ENCODE data around the gene NSMCE3.

The NSMCE3 gene

DNA sequence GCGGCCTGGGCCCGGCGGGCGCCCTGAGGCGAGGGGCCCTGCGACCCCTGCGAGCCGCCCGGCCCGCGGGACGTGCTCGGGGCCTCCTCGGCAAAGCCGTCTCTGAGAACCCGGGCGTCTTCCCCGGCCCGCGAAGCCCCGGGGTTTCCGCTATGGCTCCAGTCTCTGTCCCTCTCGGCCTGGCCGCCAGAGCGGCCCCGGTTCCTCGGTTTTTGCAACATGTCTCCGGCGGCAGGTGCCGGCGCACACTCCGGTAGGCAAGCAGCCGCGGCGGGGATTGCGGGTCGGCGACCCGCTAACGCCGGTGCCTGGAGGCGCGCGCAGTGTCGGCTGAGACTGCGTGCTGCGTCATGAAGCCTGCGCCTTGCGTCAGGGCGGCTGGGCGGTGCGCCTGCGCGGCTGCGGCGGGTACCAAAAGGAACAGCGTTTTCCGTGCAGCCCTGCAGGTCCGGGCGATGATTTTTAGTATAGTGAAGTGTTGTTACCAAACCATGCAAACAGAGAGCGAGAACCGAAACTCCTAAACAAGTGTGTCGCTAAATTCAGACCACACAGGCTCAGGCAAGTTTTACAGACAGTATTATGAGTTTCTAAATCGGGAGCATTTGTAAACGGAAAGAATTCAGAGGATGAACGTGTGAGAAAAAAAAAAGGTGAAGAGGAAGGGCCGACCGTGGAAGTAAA lies at the start of gene NSMCE3:
Gene NSMCE3, minus strand, starts transcription at position 338 of the 684 bp plus-strand sequence. Its CDS starts 117 bp downstream, at position 221.
- H3K27ac ChIP-seq, result peak within 1 kb of the TSS; percentile 77
- DNase-seq (ENCODE audit: low read depth, low spot score), result peak; percentile 60

DNA sequence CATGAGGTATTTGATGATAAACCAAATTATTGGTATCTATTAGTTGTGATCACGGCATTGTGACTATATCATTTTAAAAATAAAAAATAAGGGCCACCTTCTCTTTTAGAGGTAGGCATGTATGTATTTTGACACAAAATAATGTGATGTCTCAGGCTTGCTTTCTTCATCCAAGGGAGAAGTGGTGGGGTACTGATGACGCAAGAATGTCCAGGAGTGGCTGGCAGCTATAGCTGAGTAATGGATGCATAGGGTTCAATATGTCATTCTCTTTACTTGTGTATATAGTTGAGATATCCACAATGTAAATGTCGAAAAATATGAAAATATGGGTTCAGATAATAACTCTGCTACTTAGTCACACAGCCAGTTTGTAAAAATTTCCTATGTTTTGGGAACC lies 46.8 kb upstream of the NSMCE3 start:
- DNase-seq (ENCODE audit: low read depth, low spot score), result no peak
- H3K27ac ChIP-seq, result no peak overlapping the region

DNA sequence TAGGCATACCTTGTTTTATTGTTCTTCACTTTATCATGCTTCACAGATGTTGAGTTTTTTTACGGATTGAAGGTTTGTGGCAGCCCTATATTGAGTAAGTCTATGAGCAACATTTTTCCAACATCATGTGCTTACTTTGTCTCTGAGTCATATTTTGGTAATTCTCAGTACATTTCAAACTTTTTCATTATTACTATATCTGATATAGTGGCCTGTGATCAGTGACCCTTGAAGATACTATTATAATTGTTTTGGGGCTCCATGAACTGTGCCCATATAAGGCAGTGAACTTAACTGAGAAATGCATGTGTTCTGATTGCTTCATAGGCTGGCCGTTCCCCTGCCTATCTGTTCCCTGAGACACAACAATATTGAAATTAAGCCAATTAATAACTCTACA lies 42.8 kb upstream of the NSMCE3 start:
- H3K27ac ChIP-seq, result no peak overlapping the region

DNA sequence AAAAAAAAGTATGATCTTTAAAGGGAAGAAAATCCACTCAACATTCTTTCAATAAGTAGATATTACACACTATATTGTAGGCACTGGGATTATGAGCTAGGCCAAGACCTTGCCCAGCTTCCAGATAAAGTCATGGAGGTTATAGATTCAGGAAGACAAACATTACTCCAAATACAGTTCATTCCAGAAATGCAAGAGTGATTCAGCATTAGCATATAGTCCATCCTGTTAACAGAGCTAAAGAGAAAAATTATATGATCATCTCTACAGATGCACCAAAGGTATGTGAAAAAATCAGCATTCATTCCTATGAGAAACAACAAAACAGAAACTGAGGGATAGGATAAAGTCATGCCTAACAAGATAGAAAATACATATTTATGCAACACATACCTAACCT lies 42.1 kb upstream of the NSMCE3 start:
- H3K27ac ChIP-seq, result no peak overlapping the region
- no peak for DNase-seq (ENCODE audit: low read depth, low spot score)

More for the DNA sequence above, 42.8 kb upstream of the NSMCE3 start:
- no peak for DNase-seq (ENCODE audit: low read depth, low spot score)

DNA sequence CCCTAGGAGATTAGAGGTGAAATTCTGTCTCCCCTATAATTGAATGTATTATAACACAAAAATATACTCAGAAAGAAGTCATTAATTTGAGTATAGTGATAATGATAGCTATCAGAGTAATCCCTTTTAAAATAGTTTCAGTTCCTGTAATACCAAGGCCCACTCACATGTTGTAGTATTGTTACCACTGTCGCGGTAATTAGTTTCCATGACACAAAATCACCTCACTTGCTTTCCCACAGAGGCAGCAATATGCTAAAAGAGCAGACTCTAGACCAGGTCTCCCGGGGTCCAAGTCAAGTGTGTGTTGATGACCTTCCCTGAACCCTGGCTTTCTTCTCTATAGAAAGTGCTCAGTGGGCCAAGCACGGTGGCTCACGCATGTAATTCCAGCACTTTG lies 39.5 kb upstream of the NSMCE3 start:
- H3K27ac ChIP-seq, result no peak overlapping the region
- DNase-seq (ENCODE audit: low read depth, low spot score), result no peak

DNA sequence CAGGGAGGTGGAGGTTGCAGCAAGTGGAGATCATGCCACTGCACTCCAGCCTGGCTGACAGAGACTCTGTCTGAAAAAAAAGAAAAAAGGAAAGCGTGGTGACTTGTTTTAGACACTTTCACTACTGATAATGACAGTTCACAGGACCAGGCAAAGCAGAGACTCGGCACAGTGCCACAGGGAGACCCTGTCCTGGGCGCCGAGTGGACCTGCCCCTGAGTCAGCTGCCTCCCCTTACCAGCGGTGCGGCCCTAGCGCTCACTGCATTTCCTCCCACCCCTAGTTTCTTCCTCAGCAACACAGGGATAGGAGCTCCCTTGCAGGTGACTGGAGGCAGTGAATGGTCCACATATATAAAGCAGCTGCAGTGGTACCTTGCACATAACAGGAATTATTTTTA lies 38.7 kb upstream of the NSMCE3 start:
- DNase-seq (ENCODE audit: low read depth, low spot score), result no peak
- H3K27ac ChIP-seq, result no peak overlapping the region

DNA sequence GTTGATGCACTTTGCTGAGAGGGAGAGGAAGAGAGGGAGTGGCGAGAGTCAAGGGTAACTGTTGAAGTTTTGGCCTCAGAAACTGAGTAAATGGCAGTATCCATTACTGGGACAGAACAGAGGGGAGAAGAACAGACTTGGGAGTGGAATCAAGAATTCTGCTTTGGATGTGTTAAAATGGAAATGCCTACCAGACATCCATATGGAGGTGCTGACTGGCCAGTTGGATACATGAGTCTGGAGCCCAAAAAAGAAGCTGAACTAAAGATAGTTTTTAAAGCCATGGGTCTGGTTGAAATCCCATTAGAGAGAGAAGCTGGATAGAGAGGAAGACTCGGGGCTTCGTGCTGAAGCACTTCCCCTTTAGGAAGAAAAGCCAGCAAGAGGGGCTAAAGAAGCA lies 35.9 kb upstream of the NSMCE3 start:
- DNase-seq (ENCODE audit: low read depth, low spot score), result no peak
- H3K27ac ChIP-seq, result no peak overlapping the region

DNA sequence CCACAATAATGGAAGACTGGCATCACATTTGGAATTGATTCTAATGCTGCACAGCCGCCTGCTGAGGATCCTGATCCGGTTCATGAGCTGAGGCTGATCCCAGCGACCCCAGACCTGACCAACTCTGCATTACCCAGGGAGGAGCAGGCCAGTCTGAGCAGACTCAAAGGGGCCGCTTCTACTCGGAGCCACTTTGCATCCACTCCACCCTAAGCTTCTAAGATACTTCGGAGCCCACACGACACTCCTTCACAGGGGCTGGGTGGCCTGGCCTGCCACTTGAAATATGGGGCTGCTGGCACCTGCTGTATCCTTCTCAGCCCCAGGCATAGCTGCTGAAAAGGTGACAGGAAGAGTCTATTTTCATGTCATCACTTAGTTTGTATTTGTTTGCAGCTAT lies 33.2 kb upstream of the NSMCE3 start:
- DNase-seq (ENCODE audit: low read depth, low spot score), result no peak
- H3K27ac ChIP-seq, result no peak overlapping the region

DNA sequence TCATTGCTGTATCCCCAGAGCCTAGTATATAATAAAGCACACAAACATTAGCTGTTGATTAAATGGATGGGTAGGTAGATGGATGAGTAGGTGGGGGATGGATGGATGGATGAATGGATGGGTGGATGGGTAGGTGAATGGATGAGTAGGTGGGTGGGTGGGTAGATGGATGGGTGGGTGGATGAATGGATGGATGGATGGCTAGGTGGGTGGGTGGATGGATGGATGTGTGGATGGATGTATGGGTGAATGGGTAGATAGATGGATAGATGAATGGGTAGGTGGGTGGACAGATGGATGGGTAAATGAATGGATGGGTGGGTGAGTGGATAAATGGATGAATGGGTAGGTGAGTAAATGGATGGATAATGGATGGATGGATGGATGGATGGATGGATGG lies 30.2 kb upstream of the NSMCE3 start:
- no peak for DNase-seq (ENCODE audit: low read depth, low spot score)
- no peak overlapping the region for H3K27ac ChIP-seq

DNA sequence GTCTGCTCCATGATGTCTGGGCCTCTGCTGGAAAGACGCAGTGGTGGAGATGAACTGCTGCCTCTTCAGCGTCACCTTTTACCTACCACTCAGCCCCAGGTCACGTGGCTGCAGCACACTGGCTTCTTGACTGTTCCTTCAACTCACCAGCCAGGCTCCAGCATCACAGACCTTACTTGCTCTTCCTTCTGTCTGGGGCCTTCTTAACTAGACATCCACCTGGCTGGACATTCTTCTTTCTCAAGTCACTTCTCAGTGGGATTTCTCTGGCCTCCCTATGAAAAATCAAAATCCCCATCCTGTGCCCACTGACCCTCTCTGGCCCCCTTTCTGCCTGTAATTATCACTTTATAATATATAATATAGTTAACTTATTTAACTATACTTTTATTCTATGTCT lies 29.7 kb upstream of the NSMCE3 start:
- DNase-seq (ENCODE audit: low read depth, low spot score), result no peak
- H3K27ac ChIP-seq, result no peak overlapping the region

DNA sequence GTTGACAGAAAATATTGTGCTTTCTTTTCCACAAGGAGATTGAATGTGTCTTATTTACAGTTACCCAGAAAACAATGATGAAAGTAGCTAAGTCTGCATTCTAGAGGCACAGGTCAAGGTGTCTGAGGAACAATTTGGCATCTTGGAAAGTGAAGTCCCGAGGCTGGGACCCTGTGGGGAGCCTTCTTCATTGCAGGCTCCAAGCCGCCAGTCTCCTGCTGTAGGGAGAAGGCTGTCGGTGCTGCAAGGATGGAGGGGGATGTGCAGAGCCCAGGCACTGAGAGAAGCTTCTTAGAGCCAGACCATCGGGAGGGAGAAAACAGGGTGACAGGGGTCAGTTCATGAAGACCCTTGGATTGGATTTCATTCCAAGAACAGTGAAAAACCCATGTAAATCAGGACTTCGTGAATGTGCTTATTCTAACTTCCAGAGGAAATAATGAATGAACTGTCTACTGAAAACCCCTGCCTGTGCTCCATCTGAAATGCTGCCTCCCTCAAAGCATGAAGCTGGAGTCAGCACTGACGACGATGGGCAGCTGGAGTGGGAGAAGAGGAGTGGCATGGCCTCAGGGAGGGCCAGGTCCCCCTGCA lies 25.2 kb upstream of the NSMCE3 start:
- H3K27ac ChIP-seq, result no peak overlapping the region
- no peak for DNase-seq (ENCODE audit: low read depth, low spot score)

DNA sequence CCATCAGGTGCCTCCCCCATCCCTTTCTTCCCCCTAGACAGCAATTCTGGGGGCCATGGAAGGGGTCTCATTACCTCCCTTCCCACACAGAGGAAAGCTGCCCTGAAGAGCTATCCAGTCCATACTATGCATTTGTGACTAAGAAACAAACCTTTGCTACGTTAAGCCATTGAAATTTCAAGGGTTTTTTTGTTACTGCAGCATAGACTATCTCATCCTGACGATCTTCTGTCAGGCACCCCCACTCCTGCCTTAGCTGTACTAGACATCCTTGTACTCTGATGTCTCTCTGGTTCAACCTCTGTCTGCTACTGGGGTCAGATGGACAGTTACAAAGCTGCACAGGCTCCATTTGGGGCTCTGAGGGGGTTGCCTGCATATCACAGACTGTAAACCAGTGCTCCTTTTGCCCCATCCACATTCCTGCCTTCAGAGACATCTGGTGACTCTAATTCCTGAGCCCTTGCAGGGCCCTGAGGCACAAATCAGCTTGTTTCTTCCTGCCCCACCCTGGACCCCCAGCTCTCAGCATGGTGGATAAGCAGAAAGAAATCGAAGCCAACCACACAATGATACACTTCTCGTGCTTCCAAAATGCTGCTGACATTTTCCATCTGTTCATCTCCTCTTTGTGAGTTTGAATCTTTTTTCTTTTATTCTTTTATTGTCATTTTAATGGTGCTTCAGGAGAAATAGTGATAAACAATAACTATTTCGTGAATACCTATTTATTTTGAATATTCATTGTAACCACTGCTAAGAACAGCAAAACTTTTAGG lies 21.6 kb upstream of the NSMCE3 start:
- no peak for DNase-seq (ENCODE audit: low read depth, low spot score)
- H3K27ac ChIP-seq, result no peak overlapping the region

DNA sequence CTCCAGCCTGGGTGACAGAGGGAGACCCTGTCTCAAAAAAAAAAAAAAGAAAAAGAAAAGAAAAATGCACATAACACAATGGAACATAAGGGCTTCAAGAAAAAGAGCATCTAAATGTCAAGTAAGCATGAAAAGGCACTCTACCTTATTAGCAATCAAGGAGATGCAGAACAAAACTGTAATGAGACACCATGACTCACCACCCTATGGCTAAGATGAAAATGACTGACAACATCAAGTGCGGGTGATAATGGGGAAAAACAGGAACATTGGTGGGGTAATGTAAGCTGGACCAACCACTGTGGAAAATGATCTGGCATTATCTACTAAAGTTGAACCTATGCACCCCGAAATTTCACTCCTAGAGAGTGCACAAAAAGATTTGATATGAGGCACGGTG lies 19.6 kb upstream of the NSMCE3 start:
- no peak overlapping the region for H3K27ac ChIP-seq
- DNase-seq (ENCODE audit: low read depth, low spot score), result no peak

DNA sequence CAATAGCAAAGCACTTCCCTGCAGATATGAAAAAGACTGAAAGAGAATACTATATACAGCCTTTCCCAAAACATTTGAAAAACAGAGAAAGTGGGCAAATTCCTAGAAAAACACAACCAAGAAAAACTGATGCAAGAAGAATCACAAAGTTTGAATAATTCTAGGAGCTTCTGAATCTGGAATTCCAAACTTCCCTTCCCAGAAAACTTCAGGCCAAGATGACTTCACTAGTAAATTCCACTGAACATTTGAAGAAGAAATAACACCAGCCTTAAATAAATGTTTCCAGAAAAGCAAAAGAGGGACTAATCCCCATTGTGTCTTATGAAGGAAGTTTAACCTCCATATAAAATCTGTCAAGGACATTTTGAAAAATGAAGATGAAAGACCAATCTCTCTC lies 15.8 kb upstream of the NSMCE3 start:
- no peak overlapping the region for H3K27ac ChIP-seq
- DNase-seq (ENCODE audit: low read depth, low spot score), result no peak

DNA sequence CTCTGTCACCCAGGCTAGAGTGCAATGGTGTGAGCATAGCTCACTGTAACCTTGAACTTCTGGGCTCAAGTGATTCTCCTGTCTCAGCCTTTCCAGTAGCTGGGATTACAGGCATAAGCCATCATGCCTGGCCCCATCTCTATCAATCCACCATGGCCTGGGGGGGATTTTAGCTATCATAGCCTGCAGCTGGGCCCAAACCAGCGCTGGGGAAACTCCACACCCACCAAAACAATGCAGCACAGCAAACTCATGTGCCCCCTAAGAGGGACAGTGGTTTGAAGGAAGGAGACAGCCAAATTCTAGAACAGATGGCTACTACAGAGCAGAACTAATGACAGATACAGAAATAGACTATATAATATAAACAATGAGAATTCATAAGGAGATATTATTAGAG lies 13.8 kb upstream of the NSMCE3 start:
- no peak for DNase-seq (ENCODE audit: low read depth, low spot score)
- H3K27ac ChIP-seq, result no peak overlapping the region

DNA sequence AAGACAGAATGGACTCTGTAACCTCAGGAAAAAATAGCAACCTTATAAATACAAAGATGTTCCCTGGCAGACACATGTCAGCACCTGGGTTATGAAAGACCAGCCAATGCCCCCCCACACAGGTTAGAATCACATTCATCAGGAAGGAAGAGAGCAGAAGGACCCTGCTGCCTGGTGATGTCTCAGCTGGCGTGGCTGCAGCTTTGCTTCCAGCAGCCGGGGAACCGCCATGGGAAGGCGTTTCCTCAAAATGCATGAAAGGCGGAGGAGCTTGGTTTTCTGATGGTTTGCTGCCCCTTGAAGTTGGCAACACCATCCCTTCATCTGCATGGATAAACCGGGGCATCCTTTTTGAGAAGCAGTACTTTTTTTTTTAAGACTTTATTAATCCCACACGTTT lies 10.9 kb upstream of the NSMCE3 start:
- no peak overlapping the region for H3K27ac ChIP-seq
- no peak for DNase-seq (ENCODE audit: low read depth, low spot score)

DNA sequence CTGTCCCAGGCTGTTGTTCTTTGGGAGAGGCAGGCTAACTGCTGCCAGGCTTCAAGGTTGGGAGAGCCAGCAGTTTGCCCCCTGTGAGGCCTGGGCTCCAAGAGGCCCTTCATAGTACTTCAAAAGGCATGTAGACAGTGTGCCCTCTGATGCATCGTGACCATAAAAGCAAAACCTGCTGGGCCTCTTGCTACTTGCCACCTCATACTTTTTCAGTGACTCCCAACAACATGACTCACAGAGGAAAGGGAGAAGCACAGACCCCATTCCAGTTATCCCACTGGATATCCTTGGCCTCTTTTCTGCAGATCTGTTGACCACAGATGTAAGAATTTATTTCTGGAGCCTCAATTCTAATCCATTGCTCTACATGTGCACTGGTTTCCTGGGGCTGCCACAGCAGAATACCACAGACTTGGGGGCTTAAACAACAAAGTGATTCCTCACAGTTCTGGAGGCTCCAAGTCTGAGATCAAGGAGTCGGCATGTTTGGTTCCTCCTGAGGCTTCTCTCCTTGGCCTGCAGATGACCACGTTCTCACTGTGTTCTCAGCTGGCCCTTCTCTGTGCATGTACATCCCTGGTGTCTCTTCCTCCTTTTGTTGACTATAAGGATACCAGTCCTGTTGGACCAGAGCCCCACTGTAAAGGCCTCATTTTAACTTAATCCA lies 8.9 kb upstream of the NSMCE3 start:
- peak; percentile 48 for DNase-seq (ENCODE audit: low read depth, low spot score)
- H3K27ac ChIP-seq, result peak overlapping the region; percentile 29

DNA sequence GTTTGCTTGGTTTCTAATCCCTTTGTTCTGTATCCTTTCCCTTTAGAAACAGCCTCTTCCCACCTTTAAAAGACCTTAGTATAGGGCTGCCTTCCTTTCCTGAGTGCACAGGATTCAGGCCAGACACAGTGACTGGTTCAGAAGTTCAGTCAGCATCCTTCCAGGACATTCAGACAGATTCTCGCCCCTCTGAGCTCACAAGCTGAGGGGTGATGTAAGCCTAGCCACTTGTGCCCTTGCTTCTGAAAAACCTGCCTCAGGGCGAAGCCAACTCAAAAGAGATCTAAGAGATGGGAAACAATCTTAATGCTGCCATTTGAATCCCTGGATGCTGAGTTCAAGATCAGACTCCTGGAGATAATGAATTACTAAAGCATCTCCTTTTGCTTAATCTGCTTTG lies 6.7 kb upstream of the NSMCE3 start:
- H3K27ac ChIP-seq, result no peak overlapping the region
- no peak for DNase-seq (ENCODE audit: low read depth, low spot score)

DNA sequence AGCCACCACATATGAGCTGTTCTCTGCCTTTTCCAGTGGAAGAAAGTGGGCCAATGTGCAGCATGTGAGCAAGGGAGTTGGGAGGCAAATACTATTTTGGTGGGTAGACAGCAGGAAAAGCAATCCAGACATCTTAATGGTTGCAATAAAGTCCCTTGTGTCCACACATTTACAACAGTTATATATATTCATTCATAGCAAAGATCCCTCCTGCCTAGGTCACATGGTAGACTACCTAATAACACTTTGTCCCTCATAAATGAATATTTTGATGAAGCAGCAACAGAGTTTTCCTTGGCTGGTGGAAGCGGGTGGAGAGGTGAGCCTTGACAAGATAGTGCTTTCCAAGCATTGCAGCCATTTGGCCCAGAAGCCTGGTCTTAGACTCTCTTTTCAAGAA lies 6.2 kb upstream of the NSMCE3 start:
- no peak overlapping the region for H3K27ac ChIP-seq
- no peak for DNase-seq (ENCODE audit: low read depth, low spot score)

DNA sequence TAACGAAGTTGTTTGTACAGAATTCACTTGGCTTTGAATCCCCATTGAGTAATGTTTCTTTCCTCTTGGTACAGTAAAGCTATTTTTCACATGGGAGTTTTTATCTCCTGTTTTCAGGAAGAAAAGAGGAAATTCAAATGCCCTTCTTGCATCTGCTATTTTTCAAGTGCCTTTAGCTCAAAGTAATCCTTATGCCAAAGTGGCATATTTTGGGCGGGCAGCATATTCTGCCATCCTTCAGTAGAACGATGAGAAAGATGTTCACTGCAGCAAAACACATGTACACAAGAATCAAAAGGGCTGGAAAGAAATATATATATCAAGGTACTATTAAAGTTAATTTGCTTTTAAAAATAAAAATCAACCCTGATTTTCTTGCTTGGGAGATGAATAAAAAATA lies 5.3 kb upstream of the NSMCE3 start:
- no peak for DNase-seq (ENCODE audit: low read depth, low spot score)
- no peak overlapping the region for H3K27ac ChIP-seq

DNA sequence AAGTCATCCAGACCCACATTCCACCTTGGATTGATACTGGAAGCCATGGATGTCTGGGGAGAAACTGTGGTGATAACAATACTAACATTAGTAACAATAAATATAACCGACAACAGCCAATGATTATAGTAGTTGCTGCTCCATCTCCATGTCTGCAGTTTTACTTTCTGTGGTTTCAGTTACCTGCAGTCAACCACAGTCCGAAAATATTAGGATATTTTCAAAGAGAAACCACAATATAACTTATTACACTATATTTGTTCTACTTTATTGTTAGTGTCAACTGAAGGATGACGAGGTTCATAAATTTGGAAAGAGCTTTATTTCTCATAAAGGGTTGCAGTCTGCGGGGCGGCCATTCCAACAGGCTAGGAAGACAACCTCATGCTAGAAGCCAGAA lies 2.6 kb upstream of the NSMCE3 start:
- no peak for DNase-seq (ENCODE audit: low read depth, low spot score)
- peak overlapping the region; percentile 77 for H3K27ac ChIP-seq

Data from epithelial cell of prostate (primary cell).